Endothelial cell of umbilical vein (primary cell): ENCODE results near the gene DLGAP1. TPM values are rescaled to one million over a fixed set of nuclear protein-coding genes. Genes with fewer than 3 reads are reported as not detected.
"Not testable (repeated sequence)": the region's sequence is repeated elsewhere in the genome, so short reads cannot be mapped to it uniquely, and the experiment has no call there.

Experiments
- BruUV-seq: library from RNA; stranded (reverse); fragments of 400-500 nt; replicated peaks from 2 replicates; lab custom pipeline; 2021; lab: Mats Ljungman, UMichigan
- CTCF ChIA-PET: fragments of 300-600, 350-600 bp; sonication (Branson Sonifier 250); formaldehyde crosslinking; loops from one replicate; lab custom pipeline; 2021; ENCODE audit warnings: antibody characterized with exemption, inconsistent platforms; lab: Charles Lee
- POLR2A ChIA-PET: fragments of 300-600, 350-600 bp; sonication (Branson Sonifier 250); formaldehyde crosslinking; loops from one replicate; lab custom pipeline; 2021; ENCODE audit warnings: antibody characterized with exemption, inconsistent platforms; lab: Charles Lee
- DNase-seq: peaks from one replicate; pipeline ENCODE4 v3.0.0-alpha.2; 2011; ENCODE audit warnings: low read depth, low spot score
- FAIRE-seq: peaks from 2 replicates; lab custom pipeline; 2011; peaks lifted over from hg19 to GRCh38; lab: Jason Lieb, UNC
- H2AFZ ChIP-seq: 2 replicates; pipeline ENCODE4 v1.6.0; 2012; ENCODE audit warnings: low read depth, low read length, control low read depth, inconsistent platforms
- H3K27ac ChIP-seq: 2 replicates; pipeline ENCODE4 v1.5.1; 2011; ENCODE audit warnings: low read depth, mild to moderate bottlenecking, control low read depth, low read length, moderate library complexity; ENCODE audit not compliant: insufficient read depth
- H3K27me3 ChIP-seq, 2 experiments: 2 replicates each; pipeline versions ENCODE4 v1.6.0 to v1.6.1; 2011; ENCODE audit warnings: low read length in 2 of 2, mixed read lengths in 1 of 2; ENCODE audit not compliant: control insufficient read depth in 2 of 2, insufficient read depth in 2 of 2
- H3K36me3 ChIP-seq, 2 experiments: 2 replicates in 1 of 2; 3 replicates in 1 of 2; pipeline ENCODE4 v1.5.1; 2011; ENCODE audit warnings: low read length in 2 of 2, mild to moderate bottlenecking in 1 of 2, moderate library complexity in 1 of 2; ENCODE audit not compliant: control insufficient read depth in 2 of 2, insufficient read depth in 2 of 2; ENCODE audit errors: extremely low read depth in 1 of 2
- H3K4me1 ChIP-seq: 3 replicates; pipeline ENCODE4 v1.5.1; 2011; ENCODE audit warnings: mild to moderate bottlenecking, low read length; ENCODE audit not compliant: control insufficient read depth, insufficient read depth; ENCODE audit errors: extremely low read depth
- H3K4me2 ChIP-seq: 2 replicates; pipeline ENCODE4 v1.6.1; 2011; ENCODE audit warnings: low read length, control low read depth, mixed read lengths; ENCODE audit not compliant: insufficient read depth
- H3K4me3 ChIP-seq, 3 experiments: fragments of 200-600 bp in 1 of 3; sonication (generic), shearing (Covaris generic) in 1 of 3; replicated peaks in 1 of 3; 2 replicates each; pipeline ENCODE4 v1.5.1; 2011 to 2016; ENCODE audit warnings: control low read depth in 3 of 3, low read length in 3 of 3, mild to moderate bottlenecking in 2 of 3, inconsistent platforms in 1 of 3, low read depth in 1 of 3, moderate library complexity in 1 of 3; ENCODE audit not compliant: insufficient read depth in 1 of 3
- H3K79me2 ChIP-seq: 2 replicates; pipeline ENCODE4 v1.6.0; 2012; ENCODE audit warnings: low read length, inconsistent platforms; ENCODE audit not compliant: control insufficient read depth, insufficient read depth
- H3K9ac ChIP-seq: replicated peaks from 2 replicates; pipeline ENCODE3; 2011; ENCODE audit warnings: low read length, control low read depth; ENCODE audit not compliant: insufficient read depth; ENCODE audit errors: extremely low read depth
- H3K9me1 ChIP-seq: replicated peaks from 3 replicates; pipeline ENCODE4 v1.6.0; 2011; ENCODE audit warnings: mild to moderate bottlenecking, low read length; ENCODE audit not compliant: control insufficient read depth, insufficient read depth; ENCODE audit errors: extremely low read depth
- H3K9me3 ChIP-seq: replicated peaks from 2 replicates; pipeline ENCODE4 v1.5.1; 2012; ENCODE audit warnings: low read length, inconsistent platforms; ENCODE audit not compliant: control insufficient read depth, insufficient read depth
- H4K20me1 ChIP-seq: replicated peaks from 2 replicates; pipeline ENCODE3; 2011; ENCODE audit warnings: mild to moderate bottlenecking, low read length; ENCODE audit not compliant: control insufficient read depth, insufficient read depth; ENCODE audit errors: extremely low read depth
- CTCF ChIP-seq, 2 donors: IDR thresholded peaks; 1 replicate in 1 of 2; 2 replicates in 1 of 2; pipeline ENCODE4 v1.5.1; 2011; ENCODE audit warnings: low read length in 2 of 2, mild to moderate bottlenecking in 2 of 2, moderate library complexity in 2 of 2, control low read depth in 1 of 2, inconsistent platforms in 1 of 2, low read depth in 1 of 2; ENCODE audit not compliant: insufficient read depth in 1 of 2; ENCODE audit errors: extremely low read depth in 1 of 2
- EZH2 ChIP-seq: IDR thresholded peaks from 2 replicates; pipeline ENCODE4 v1.6.1; 2012; ENCODE audit warnings: borderline replicate concordance, low read depth, mild to moderate bottlenecking, moderate library complexity, low read length, inconsistent platforms; ENCODE audit not compliant: severe bottlenecking
- FOS ChIP-seq: IDR thresholded peaks from 2 replicates; pipeline ENCODE4 v1.6.1; 2011; ENCODE audit warnings: mild to moderate bottlenecking, low read length, moderate library complexity, borderline replicate concordance; ENCODE audit not compliant: insufficient read depth
- GATA2 ChIP-seq: IDR thresholded peaks from 2 replicates; pipeline ENCODE4 v1.7.0; 2011; ENCODE audit warnings: low read depth, mild to moderate bottlenecking, moderate library complexity, mixed read lengths, low read length; ENCODE audit not compliant: insufficient read length, insufficient read depth
- JUN ChIP-seq: IDR thresholded peaks from 2 replicates; pipeline ENCODE4 v1.6.1; 2011; ENCODE audit warnings: borderline replicate concordance, low read depth; ENCODE audit not compliant: insufficient read length, insufficient read depth
- MAX ChIP-seq: IDR thresholded peaks from 2 replicates; pipeline ENCODE4 v1.6.1; 2011; ENCODE audit not compliant: insufficient read depth, insufficient read length
- MYC ChIP-seq: IDR thresholded peaks from one replicate; pipeline ENCODE4 v1.6.1; 2011; ENCODE audit warnings: mild to moderate bottlenecking, low read depth, low read length
- POLR2A ChIP-seq: IDR thresholded peaks from 2 replicates; pipeline ENCODE4 v1.6.1; 2012; ENCODE audit warnings: low read depth, mild to moderate bottlenecking, control low read depth, low read length
- POLR2AphosphoS5 ChIP-seq: IDR thresholded peaks from 2 replicates; pipeline ENCODE4 v1.6.1; 2012; ENCODE audit warnings: low read depth, mild to moderate bottlenecking, control low read depth, low read length, moderate library complexity; ENCODE audit not compliant: insufficient read depth
- dilution Hi-C: fragments of 300-500 bp; cut with MboI; formaldehyde crosslinking; loops from one replicate; pipeline ENCODE4 v1.15.0; 2019; ENCODE audit warnings: low sequenced_read_pairs; ENCODE audit not compliant: extremely low pct_ligation_motif_present
- intact Hi-C: fragments of 100-400 bp; cut with micrococcal nuclease; formaldehyde crosslinking; loops from one replicate; pipeline ENCODE4 v1.10.0; 2022
- polyA plus RNA-seq, 4 experiments: library from polyadenylated mRNA; depleted of rRNA in 3 of 4; stranded (reverse) in 3 of 4; unstranded in 1 of 4; fragments of >200 nt; gene quantifications; 2 replicates each; pipeline versions ENCODE4 v1.2.1 to v1.2.3, GENCODE V29; 2011 to 2012; ENCODE audit warnings: missing spikeins in 1 of 4
- total RNA-seq: library from RNA; stranded (reverse); gene quantifications from 2 replicates; pipeline ENCODE4 v1.2.3, GENCODE V29; 2021

Gene DLGAP1
- total and polyA plus RNA-seq, 2 donors (not counting 3 experiments of a cell fraction or from before 2014, with no cell fraction given) = 0.04 TPM; not detected in 1

GRCh38 chr18:3580523-3581025 is 874.5 kb downstream of the DLGAP1 start:
- DNase-seq, H3K27ac ChIP-seq, H3K9me3 ChIP-seq, dilution Hi-C loops, H3K79me2 ChIP-seq, H3K27me3 ChIP-seq, FAIRE-seq, H3K36me3 ChIP-seq, H3K4me3 ChIP-seq, BruUV-seq, intact Hi-C loops, H3K4me1 ChIP-seq, H3K4me2 ChIP-seq, H4K20me1 ChIP-seq, POLR2A ChIA-PET, H3K9ac ChIP-seq, H3K9me1 ChIP-seq, H2AFZ ChIP-seq: not testable (repeated sequence)
- CTCF ChIA-PET = interaction anchor here (1.3 kb wide), 1 partner anchor 191 kb away, joined by 4 read pairs; no protein-coding TSS in a partner anchor

- H3K4me2 ChIP-seq = peak overlapping the region; percentile 43
- TF ChIP-seq JUN (peak; percentile 87), MYC (no peak), POLR2A (no peak), FOS (peak; percentile 77), CTCF (IDR thresholded peaks at IDR 0.05; ENCODE audit: extremely low read depth in 1 of 2, insufficient read depth in 1 of 2, low read depth in 1 of 2, low read length in 2 of 2) (no peak), MAX (no peak), GATA2 (no peak), EZH2 (no peak), POLR2AphosphoS5 (peak; percentile 34)
- dilution Hi-C loops (no loop called here), intact Hi-C loops (loop anchor here (1.0 kb wide), 1 partner anchor 125 kb away; no protein-coding TSS in a partner anchor)
- no peaks in the 10 kb centered on the region for H3K9me3 ChIP-seq
- H3K4me3 ChIP-seq = no peak overlapping the region
- no peaks in the 10 kb centered on the region for H3K79me2 ChIP-seq
- ChIA-PET POLR2A (interaction anchor here (0.5 to 0.6 kb wide), 2 partner anchors 14 to 231 kb away, joined by 5 to 9 read pairs; no protein-coding TSS in a partner anchor), CTCF (interaction anchor here (0.9 to 1.3 kb wide), 2 partner anchors 87 to 192 kb away, joined by 3 to 4 read pairs; no protein-coding TSS in a partner anchor)
- no peaks in the 10 kb centered on the region for H3K9me1 ChIP-seq
- H3K36me3 ChIP-seq = no peaks in the 10 kb centered on the region
- no peaks in the 10 kb centered on the region for H3K27me3 ChIP-seq
- H3K27ac ChIP-seq = peak overlapping the region; percentile 73
- peaks cover 8% of the 10 kb centered on the region for H3K4me1 ChIP-seq
- DNase-seq = peak; percentile 92
- no peak overlapping the region for H2AFZ ChIP-seq
- H3K9ac ChIP-seq = peak overlapping the region; percentile 43
- FAIRE-seq = peak; percentile 97
- H4K20me1 ChIP-seq = no peaks in the 10 kb centered on the region
- no TSS peak for BruUV-seq
These were observed 875.4 kb downstream of the DLGAP1 start for GRCh38 chr18:3579701-3580100.
